Iris pigment epithelial cell (primary cell): ENCODE results near the gene FTH1.
"Not testable (repeated sequence)": the region's sequence is repeated elsewhere in the genome, so short reads cannot be mapped to it uniquely, and the experiment has no call there.

Experiments
- DNase-seq: peaks from one replicate; pipeline ENCODE4 v3.0.0-alpha.2; 2011; ENCODE audit warnings: low read depth

Gene FTH1

DNA sequence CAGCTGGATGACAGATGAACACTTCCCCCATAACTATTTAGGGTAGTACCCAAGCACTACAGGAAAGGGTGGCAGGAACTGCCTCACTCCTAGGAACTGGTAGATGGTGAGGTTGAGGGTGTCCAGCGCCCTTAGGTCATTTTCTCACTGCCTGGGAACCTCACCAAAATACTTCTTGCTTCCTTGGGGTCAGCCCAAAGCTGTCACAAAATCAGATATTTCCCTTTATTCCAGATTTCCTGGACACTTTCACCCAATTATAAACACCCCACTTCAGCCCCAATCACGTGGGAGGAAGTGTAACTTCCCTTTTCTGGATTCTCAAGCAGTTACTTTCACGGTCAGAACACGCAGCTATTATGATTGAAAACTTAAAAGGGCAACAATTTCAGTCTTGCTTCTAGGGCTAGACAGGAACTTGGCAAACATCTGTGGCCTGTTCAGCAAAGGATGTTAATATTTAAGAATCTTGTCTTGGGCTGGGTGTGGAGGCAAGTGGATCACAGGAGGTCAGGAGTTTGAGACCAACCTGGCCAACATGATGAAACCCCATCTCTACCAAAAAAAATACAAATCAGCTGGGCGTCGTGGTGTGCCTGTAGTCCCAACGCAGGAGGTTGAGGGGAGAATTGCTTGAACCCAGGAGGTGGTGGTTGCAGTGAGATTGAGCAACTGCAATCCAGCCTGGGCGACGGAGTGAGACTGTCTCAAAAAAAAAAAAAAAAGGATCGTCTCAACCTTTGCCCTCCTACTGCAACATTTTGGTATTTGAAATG is 4.0 kb downstream of the FTH1 start:
- DNase-seq: peak; percentile 69

DNA sequence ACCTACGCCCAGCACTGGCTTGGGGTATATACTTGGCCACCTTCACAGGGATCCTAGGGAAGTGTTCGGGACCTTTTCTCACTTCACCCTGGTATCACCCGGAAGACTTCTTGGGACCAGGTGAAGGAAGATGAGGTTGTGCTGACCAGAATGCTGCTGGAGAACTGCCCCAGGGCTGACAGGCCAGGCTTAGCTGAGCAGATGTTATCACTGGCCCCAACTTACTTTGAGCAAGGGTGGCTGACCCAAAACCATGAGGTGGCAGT is 4.5 kb downstream of the FTH1 start:
- peak; percentile 52 for DNase-seq

DNA sequence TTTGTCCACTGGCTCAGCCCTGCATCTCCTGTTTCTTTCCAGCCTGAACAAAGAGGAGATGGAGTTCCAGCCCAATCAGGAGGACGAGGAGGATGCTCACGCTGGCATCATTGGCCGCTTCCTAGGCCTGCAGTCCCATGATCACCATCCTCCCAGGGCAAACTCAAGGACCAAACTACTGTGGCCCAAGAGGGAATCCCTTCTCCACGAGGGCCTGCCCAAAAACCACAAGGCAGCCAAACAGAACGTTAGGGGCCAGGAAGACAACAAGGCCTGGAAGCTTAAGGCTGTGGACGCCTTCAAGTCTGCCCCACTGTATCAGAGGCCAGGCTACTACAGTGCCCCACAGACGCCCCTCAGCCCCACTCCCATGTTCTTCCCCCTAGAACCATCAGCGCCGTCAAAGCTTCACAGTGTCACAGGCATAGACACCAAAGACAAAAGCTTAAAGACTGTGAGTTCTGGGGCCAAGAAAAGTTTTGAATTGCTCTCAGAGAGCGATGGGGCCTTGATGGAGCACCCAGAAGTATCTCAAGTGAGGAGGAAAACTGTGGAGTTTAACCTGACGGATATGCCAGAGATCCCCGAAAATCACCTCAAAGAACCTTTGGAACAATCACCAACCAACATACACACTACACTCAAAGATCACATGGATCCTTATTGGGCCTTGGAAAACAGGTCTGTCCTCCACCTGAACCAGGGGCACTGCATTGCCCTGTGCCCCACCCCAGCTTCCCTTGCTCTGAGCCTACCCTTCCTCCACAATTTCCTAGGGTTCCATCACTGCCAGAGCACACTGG is 5.0 kb downstream of the FTH1 start:
- DNase-seq: no peak

DNA sequence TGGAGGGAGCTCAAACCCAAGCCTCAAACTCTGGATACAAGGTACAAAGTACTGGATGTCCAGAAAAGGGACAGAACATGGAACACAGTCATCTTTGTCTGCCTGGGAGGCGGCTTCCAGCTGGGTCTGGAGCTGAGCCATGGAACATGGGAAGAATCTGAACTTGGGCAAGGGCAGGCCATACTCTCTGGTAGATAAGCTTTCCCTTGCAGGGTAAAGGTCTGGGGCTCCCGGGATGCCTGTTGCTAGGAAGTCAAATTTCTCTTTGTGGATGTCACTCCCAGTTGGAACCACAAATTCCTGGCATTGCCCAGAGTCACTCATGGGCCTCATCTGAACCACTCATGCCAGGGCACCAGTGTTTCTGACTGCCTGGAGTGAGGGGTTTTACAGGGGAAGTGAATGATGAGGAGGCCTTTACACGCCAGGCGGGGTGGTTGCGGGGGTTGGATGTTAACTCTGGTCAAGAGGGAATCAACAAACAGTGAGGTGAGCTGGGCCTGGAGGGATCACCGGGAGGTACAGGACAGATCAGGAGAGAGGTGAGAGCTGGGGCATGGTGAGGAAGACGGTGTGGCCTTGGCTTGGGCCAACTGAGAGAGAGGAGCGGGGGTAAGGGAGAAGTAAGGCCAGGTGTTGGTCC is 5.7 kb downstream of the FTH1 start:
- DNase-seq: peak; percentile 28

DNA sequence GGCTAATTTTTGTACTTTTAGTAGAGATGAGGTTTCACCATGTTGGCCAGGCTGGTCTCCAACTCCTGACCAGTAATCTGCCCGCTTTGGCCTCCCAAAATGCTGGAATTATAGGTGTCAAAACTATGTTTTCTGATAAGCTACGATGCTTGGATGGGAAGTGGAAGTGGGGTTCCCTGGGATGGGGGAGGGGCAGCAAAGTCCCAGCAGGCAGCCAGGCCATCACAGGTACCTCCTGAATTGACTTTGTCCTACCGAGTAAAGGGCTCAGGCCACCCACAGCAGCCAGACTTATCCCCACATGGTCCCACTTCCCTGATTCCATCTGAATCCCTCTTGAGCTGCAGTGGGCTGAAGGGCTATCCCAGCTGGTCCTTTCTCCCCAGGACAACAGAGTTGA is 6.9 kb downstream of the FTH1 start:
- DNase-seq: no peak

DNA sequence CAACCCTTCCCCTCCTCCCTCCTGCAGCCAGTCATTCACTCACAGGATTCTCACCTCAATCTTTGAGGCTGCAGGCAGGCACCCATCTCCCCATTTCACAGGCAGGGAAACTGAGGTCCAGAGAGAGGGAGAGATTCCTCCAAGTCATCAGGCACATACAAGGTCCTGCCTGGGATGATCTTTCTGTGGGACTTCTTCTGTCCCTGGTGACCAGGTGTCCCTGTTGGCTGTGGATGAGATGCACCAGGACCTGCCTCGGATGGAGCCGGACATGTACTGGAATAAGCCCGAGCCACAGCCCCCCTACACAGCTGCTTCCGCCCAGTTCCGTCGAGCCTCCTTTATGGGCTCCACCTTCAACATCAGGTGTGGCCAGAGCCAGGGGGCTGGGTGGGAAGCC is 7.8 kb downstream of the FTH1 start:
- no peak for DNase-seq

DNA sequence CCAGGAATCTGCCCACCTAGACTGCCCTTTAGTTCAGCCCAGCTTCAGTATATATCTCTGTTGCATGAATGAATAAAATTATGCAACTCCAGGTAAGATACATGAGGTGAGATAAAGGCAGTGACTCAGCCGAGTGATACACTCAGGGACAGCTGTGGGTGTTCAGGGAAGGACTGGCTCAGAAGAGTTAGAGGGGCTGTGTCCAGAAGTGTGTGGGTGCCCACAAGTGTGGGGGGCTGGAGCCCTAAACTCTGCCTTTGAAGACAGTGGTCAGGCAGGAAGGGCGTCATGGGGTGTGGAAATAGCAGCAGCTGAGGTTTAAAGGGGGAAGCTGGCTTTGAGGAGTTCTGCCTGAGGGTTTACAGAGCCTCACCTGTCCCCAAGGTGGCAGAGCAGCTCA is 8.3 kb downstream of the FTH1 start:
- no peak for DNase-seq

DNA sequence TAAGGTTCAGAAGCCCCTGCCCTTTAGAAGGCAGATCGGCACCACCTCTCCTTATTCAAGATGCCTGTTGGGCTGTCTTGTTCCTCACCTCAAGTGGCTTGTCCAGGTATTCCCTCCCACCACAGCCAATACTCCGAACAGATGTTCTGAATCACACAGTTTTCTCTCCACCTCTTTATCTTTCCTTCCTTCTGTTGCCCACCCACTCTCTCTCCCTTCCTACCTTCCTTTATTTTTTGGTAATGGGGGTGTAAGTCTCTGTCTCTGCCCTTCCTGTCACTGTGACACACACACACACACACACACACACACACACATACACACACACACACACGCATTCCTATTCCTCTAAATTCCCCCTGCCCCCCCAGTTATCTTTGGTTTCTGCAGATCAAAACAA is 8.8 kb downstream of the FTH1 start:
- DNase-seq: no peak

DNA sequence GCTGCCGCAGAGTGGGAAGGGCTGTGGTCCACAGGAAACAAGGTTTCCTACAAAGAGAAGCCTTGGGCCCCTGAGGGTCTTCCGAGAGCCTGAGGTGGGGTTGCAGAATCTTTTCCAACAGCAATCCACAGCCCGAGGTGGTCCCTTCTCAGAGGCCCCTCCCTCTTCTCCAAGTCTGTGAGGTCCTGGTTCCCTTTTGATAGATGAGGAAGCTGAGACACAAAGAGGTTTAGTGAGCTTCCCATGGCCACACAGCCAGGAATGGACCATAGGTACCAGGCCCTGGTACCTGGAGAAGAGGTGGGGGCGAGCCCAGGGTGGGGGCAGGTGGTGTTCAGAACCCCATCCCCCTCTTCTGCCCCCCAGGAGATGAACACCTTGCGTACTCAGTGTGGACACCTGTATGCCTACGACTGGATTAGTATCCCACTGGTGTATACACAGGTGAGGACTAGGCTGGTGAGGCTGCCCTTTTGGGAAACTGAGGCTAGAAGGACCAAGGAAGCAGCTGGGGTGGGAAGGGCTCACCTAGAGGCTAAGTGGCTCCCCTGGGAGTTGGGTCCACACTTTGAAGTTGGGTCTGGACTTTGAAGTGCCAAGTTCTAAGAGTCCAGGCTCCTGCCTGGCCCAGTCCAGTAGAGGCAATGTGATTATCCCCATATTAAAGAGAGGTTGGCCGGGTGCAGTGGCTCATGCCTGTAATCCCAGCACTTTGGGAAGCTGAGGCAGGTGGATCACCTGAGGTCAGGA is 10.2 kb downstream of the FTH1 start:
- DNase-seq: no peak

DNA sequence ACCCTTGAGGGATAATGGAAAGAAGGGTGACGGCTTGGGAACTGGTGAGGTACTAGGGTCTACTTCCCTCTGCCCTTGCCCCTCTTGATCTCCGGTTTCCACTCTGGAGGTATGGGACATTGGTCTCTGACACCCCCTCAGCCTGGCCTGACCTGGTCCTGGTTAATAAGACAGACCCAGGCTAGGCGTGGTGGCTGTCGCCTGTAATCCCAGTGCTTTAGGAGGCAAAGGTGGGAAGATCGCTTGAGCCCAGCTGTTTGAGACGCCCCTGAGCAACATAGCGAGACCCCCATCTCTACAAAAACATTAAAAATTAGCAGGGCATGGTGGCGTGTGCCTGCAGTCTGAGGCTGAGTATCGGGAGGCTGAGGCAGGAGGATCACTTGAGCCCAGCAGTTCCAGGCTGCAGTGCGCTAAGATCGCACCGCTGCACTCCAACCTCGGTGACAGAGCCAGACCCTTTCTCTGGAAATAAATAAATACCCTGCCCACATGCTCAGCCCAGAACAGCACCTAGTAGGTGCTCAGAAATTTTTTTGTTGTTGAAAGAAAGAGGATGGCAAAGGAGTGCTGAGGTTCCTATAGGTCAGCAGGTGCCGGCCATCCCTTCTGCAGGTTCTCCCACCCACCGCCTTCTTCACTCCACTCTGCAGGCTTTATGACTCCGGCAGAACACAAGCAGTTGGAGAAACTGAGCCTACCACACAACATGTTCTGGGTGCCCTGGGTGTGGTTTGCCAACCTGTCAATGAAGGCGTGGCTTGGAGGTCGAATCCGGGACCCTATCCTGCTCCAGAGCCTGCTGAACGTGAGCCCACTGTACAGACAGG is 11.0 kb downstream of the FTH1 start:
- DNase-seq: no peak

DNA sequence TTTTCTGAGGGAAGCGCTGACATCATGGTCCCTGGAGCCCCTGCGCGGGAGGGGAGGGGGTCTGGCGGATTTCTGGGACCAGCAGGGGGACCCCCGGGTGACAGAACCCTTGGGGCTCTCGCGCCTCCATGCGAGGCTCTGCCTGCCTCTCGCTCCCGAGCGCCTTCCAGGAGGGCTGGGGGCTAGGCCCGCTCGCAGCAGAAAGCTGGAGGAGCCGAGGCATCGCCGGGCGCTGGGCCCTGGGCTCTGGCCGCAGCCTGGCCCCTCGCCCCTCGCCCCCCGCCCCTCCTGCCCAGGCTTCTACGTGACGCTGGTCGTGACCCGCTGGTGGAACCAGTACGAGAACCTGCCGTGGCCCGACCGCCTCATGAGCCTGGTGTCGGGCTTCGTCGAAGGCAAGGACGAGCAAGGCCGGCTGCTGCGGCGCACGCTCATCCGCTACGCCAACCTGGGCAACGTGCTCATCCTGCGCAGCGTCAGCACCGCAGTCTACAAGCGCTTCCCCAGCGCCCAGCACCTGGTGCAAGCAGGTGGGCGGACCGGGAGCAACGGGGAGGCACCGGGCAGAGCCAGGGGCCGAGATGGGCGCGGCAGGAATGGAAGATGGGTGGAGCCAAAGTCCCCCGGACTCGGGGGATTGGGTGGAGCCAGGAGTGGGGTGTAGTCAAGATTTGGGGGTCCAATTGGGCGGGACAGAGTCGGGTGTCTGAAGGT is 11.9 kb downstream of the FTH1 start:
- DNase-seq: peak; percentile 46

DNA sequence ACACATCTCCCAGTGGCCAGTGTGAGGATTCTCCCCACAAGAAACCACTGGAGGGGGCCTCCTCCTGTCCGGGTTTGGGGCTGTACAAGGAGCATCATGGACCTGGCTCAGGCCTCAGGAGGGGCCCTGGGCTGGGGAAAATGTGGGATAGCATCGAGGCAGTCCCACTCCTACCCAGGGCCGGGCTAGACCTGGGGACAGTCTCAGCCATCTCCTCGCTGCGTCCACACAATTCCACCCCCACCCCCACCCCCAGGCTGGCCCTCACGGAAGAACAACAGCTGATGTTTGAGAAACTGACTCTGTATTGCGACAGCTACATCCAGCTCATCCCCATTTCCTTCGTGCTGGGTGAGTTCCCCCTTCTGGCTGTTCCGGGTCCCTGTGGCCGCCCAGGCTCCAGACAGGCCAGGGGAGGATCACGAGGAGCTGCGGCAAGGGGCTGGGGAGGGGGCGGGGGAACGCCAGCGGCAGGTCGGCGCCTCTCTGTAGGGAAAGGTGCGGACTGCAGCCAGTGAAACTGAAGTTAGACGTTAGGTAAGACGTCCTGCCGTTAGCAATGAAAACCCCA is 12.5 kb downstream of the FTH1 start:
- peak; percentile 91 for DNase-seq

DNA sequence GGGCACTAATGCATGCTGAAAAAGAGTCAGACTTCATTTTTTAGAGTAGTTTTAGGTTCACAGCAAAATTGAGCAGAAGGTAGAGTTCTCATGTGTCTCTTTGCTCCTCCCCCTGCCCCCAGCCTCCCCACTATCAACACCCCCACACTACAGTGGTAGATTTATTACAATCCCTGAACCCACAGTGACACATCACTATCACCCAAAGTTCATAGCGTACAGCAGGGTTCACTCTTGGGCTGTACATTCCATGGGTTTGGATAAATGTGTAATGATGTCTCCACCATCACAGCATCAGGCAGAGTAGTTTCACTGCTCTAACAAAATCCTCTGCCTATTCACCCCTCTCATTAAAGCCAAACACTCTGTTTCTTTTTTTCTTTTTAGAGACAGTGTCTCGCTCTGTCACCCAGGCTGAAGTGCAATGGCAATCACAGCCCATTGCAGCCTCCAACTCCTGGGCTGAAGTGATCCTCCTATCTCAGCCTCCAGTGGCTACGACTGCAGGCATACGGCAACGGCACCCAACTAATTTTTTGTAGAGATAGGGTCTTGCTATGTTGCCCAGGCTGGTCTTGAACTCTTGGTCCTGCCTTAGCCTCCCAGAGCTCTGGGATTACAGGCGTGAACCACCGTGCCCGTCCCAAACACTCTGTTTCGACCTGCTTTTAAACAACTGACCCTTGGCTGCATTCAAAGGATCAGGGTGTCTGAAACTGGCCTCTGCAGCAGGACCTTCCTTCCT is 13.2 kb downstream of the FTH1 start:
- DNase-seq: peak; percentile 52

DNA sequence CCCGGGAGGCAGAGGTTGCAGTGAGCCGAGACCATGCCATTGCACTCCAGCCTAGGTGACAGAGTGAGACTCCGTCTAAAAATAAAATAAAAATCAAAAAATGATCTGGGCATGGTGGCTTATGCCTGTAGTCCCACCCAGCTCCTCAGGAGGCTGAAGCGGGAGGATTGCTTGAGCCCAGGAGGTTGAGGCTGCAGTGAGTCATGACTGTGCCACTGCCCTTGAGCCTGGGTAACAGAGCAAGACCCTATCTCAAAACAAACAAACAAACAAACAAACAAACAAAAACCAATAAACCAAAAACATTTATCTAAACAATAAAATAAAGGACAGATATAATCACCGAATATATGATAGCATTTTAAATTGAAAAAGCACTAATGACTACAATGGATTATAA is 13.8 kb downstream of the FTH1 start:
- not testable (repeated sequence) for DNase-seq

DNA sequence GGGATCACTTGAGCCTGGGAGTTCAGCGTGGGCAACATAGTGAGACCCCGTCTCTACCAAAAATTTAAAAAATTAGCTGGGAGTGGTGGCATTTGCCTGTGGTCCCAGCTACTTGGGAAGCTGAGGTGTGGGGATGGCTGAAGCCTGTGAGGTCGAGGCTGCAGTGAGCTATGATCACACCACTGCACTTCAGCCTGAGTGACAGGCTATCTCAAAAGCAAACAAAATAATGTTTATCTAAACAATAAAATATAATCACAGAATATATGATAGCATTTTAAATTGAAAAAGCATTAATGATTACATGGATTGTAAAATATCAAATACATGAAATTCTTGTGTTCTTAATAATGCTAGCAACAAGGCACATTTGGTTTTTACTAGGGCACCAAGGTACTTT is 14.6 kb downstream of the FTH1 start:
- no peak for DNase-seq

DNA sequence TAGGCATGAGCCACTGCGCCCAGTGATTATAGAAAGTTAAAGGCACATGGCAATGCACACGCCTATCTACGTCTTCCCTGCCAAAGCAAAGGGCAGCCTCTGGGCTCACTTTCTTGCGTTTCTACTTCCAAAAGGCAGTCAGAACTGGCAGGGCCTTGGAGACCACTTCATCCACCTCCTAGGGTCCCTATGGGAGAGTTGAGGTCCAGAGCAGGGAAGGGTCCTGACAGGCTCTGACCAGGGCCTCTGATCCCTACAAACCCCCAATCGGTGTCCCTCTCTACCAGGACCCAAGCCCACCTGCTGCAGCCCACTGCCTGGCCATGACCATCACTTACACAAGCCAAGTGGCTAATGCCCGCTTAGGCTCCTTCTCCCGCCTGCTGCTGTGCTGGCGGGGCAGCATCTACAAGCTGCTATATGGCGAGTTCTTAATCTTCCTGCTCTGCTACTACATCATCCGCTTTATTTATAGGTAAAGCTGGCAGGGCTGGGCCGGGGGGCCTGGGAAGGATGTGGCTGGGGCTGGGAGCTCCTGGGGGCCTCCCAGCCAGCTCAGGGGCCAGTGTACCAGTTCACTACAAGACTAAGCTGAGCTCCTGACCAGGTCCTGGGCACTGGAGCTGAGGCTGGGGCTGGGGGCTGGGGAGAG is 15.8 kb downstream of the FTH1 start:
- DNase-seq: no peak

DNA sequence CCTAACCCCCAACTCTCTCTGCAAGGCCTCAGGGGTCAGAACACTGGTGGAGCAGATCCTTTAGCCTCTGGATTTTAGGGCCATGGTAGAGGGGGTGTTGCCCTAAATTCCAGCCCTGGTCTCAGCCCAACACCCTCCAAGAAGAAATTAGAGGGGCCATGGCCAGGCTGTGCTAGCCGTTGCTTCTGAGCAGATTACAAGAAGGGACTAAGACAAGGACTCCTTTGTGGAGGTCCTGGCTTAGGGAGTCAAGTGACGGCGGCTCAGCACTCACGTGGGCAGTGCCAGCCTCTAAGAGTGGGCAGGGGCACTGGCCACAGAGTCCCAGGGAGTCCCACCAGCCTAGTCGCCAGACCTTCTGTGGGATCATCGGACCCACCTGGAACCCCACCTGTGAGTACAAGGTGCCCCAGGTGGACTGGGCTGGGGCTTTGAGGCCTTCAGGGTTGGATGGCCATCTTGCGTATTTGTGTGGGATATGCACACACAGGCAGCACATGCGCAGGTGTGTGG is 17.3 kb downstream of the FTH1 start, which contains the start of gene BEST1:
BEST1 (plus strand) TSS at position 317 of the 513 bp plus-strand sequence. CDS start 1,456 bp downstream, outside the sequence.
- no peak for DNase-seq

DNA sequence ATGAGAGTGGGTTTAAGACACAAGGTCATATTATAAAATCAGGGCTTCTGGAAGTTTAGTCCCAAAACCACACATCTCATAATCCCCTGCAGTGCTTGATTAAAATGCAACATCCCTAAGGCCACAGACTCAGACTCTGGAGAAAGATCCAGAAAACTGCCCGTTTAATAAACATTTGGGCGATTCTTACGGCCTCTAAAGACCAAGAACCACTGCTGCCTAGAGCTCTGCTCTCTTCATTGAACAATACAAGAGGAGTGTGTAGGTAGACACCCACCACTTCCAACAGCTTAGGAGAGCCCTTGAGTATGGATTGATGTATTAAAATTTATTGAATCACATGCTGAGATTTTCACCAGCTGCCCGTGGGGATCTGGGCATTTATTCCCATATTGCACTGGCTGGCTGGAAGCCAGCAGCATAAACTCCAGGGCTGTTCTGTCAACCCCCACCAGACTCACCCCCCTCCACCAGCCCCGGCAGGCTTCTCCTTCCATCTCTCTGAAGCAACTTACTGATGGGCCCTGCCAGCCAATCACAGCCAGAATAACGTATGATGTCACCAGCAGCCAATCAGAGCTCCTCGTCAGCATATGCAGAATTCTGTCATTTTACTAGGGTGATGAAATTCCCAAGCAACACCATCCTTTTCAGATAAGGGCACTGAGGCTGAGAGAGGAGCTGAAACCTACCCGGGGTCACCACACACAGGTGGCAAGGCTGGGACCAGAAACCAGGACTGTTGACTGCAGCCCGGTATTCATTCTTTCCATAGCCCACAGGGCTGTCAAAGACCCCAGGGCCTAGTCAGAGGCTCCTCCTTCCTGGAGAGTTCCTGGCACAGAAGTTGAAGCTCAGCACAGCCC is 18.0 kb downstream of the FTH1 start:
- DNase-seq: peak; percentile 94
